Glutamatergic neuron (in vitro differentiated cells): ENCODE data around the gene AKNA. TPM values are rescaled to one million over a fixed set of nuclear protein-coding genes. Genes with fewer than 3 reads are reported as not detected.

Source experiments
- DNase-seq: peaks from one replicate; pipeline ENCODE4 v3.0.0; 2022
- H3K27ac Mint-ChIP-seq: one replicate; pipeline ENCODE4 v1.8.0; 2020; ENCODE audit warnings: mild to moderate bottlenecking, mixed read lengths, inconsistent platforms; ENCODE audit not compliant: unreplicated experiment
- H3K27me3 Mint-ChIP-seq: one replicate; pipeline ENCODE4 v1.8.0; 2020; ENCODE audit warnings: mild to moderate bottlenecking, moderate library complexity, mixed read lengths, inconsistent platforms; ENCODE audit not compliant: unreplicated experiment
- H3K36me3 Mint-ChIP-seq: one replicate; pipeline ENCODE4 v1.8.0; 2020; ENCODE audit warnings: mild to moderate bottlenecking, mixed read lengths, inconsistent platforms; ENCODE audit not compliant: unreplicated experiment
- H3K4me1 Mint-ChIP-seq: one replicate; pipeline ENCODE4 v1.8.0; 2020; ENCODE audit warnings: mild to moderate bottlenecking, low read depth, mixed read lengths, inconsistent platforms; ENCODE audit not compliant: unreplicated experiment
- H3K4me3 Mint-ChIP-seq: one replicate; pipeline ENCODE4 v1.8.0; 2020; ENCODE audit warnings: mild to moderate bottlenecking, mixed read lengths, inconsistent platforms; ENCODE audit not compliant: unreplicated experiment
- H3K9me3 Mint-ChIP-seq: one replicate; pipeline ENCODE4 v1.8.0; 2020; ENCODE audit warnings: mild to moderate bottlenecking, moderate library complexity, mixed read lengths, inconsistent platforms; ENCODE audit not compliant: unreplicated experiment
- CTCF ChIP-seq: fragments of 200-600 bp; sonication (generic); IDR thresholded peaks from one replicate; pipeline ENCODE4 v1.5.0; 2021; ENCODE audit not compliant: partially characterized antibody, unreplicated experiment
- total RNA-seq: library from RNA; stranded (reverse); fragmentation: NEBNext Ultra II Directional; extraction: Animal tissue kit (Norgen Biotek cat#: 25700); gene quantifications from one replicate; pipeline ENCODE4 v1.2.1, GENCODE V29; 2021; ENCODE audit not compliant: unreplicated experiment

Gene AKNA
- total RNA-seq, 1 donor from 2014 or later, result 32.6 TPM

- Mint-ChIP-seq H3K9me3 (peaks cover 2% of the 10 kb centered on the region), H3K27ac (no peak overlapping the region), H3K4me3 (no peak overlapping the region), H3K27me3 (no peaks in the 10 kb centered on the region), H3K36me3 (no peaks in the 10 kb centered on the region), H3K4me1 (no peaks in the 10 kb centered on the region)
- DNase-seq, result no peak
- TF ChIP-seq CTCF, result no peak
Observed at GRCh38 chr9:114341152-114341830, 46.5 kb downstream of the AKNA start.

GRCh38 chr9:114339130-114339908, 48.5 kb downstream of the AKNA start:
- H3K36me3 Mint-ChIP-seq, result no peaks in the 10 kb centered on the region
- no peaks in the 10 kb centered on the region for H3K27me3 Mint-ChIP-seq

GRCh38 chr9:114338187-114338586, 49.6 kb downstream of the AKNA start:
- Mint-ChIP-seq H3K4me3 (no peak overlapping the region), H3K9me3 (peaks cover 2% of the 10 kb centered on the region), H3K36me3 (no peaks in the 10 kb centered on the region), H3K27me3 (no peaks in the 10 kb centered on the region), H3K27ac (no peak overlapping the region), H3K4me1 (no peaks in the 10 kb centered on the region)
- DNase-seq, result no peak
- TF ChIP-seq CTCF, result no peak

More at GRCh38 chr9:114339130-114339908, 48.5 kb downstream of the AKNA start:
- no peaks in the 10 kb centered on the region for H3K4me1 Mint-ChIP-seq
- no peak overlapping the region for H3K4me3 Mint-ChIP-seq
- peak; percentile 70 for DNase-seq
- peak; percentile 94 for TF ChIP-seq CTCF
- H3K9me3 Mint-ChIP-seq, result peaks cover 2% of the 10 kb centered on the region
- no peak overlapping the region for H3K27ac Mint-ChIP-seq

- Mint-ChIP-seq H3K27me3 (no peaks in the 10 kb centered on the region), H3K36me3 (no peaks in the 10 kb centered on the region), H3K27ac (no peak overlapping the region), H3K9me3 (peaks cover 2% of the 10 kb centered on the region), H3K4me3 (no peak overlapping the region), H3K4me1 (no peaks in the 10 kb centered on the region)
- DNase-seq, result no peak
- TF ChIP-seq CTCF, result no peak
Observed at GRCh38 chr9:114336699-114337395, 50.9 kb downstream of the AKNA start.

GRCh38 chr9:114336157-114336556, 51.6 kb downstream of the AKNA start:
- Mint-ChIP-seq H3K36me3 (no peaks in the 10 kb centered on the region), H3K27me3 (no peaks in the 10 kb centered on the region), H3K4me3 (no peak overlapping the region), H3K9me3 (no peaks in the 10 kb centered on the region), H3K27ac (no peak overlapping the region), H3K4me1 (no peaks in the 10 kb centered on the region)
- no peak for DNase-seq
- no peak for TF ChIP-seq CTCF
